WTC11 (cell line): Measurements from ENCODE around the gene STOM. TPM values are rescaled to one million over a fixed set of nuclear protein-coding genes. Genes with fewer than 3 reads are reported as not detected.

ENCODE experiments used
- ATAC-seq: fragments of 200-7000 bp; cut with Tn5 transposase; 2 replicates; pipeline ENCODE4 v1.10.0; 2021; ENCODE audit warnings: mild to moderate bottlenecking, moderate library complexity
- CTCF ChIA-PET: fragments of 300-600 bp; sonication (Branson Sonifier 250); formaldehyde crosslinking; loops from one replicate; lab custom pipeline; 2021; ENCODE audit warnings: antibody characterized with exemption; lab: Charles Lee
- POLR2A ChIA-PET: fragments of 350-600 bp; sonication (Branson Sonifier 250); formaldehyde crosslinking; loops from one replicate; lab custom pipeline; 2021; ENCODE audit warnings: antibody characterized with exemption; lab: Charles Lee
- DNase-seq: peaks from one replicate; pipeline ENCODE4 v3.0.0; 2021; ENCODE audit warnings: low spot score
- H3K27ac Mint-ChIP-seq: 2 replicates; pipeline ENCODE4 v1.8.0; 2021; ENCODE audit warnings: mixed read lengths
- H3K27me3 Mint-ChIP-seq: 2 replicates; pipeline ENCODE4 v1.8.0; 2021; ENCODE audit warnings: low read depth, mild to moderate bottlenecking, moderate library complexity, mixed read lengths
- H3K36me3 Mint-ChIP-seq: 2 replicates; pipeline ENCODE4 v1.8.0; 2021; ENCODE audit warnings: mixed read lengths
- H3K4me1 Mint-ChIP-seq: 2 replicates; pipeline ENCODE4 v1.8.0; 2022; ENCODE audit warnings: mixed read lengths
- H3K4me3 Mint-ChIP-seq: 2 replicates; pipeline ENCODE4 v1.8.0; 2021; ENCODE audit warnings: mild to moderate bottlenecking, moderate library complexity, mixed read lengths
- H3K9me3 Mint-ChIP-seq: 2 replicates; pipeline ENCODE4 v1.8.0; 2021; ENCODE audit warnings: mixed read lengths
- ATF1 ChIP-seq: sonication (generic); formaldehyde crosslinking; IDR thresholded peaks from 2 replicates; pipeline ENCODE4 v1.8.1; 2023; ENCODE audit warnings: mild to moderate bottlenecking, moderate library complexity, missing genetic modification reagents
- CBFB ChIP-seq: sonication (generic); formaldehyde crosslinking; IDR thresholded peaks from 2 replicates; pipeline ENCODE4 v1.8.1; 2022; ENCODE audit warnings: mild to moderate bottlenecking, low read depth, missing genetic modification reagents
- E2F5 ChIP-seq: sonication (generic); formaldehyde crosslinking; IDR thresholded peaks from 2 replicates; pipeline ENCODE4 v1.8.1; 2022; ENCODE audit warnings: mild to moderate bottlenecking, moderate library complexity, missing genetic modification reagents
- EMX1 ChIP-seq: fragments of 250-450 bp; sonication (Bioruptor Pico); IDR thresholded peaks from 2 replicates; pipeline ENCODE4 v1.8.0; 2021; ENCODE audit warnings: mild to moderate bottlenecking
- GRHL2 ChIP-seq: fragments of 250-450 bp; sonication (Bioruptor Pico); IDR thresholded peaks from 2 replicates; pipeline ENCODE4 v1.8.0; 2022; ENCODE audit warnings: mild to moderate bottlenecking, moderate library complexity; ENCODE audit not compliant: insufficient replicate concordance, severe bottlenecking
- HMGA2 ChIP-seq: fragments of 250-450 bp; sonication (Bioruptor Pico); IDR thresholded peaks from 2 replicates; pipeline ENCODE4 v1.4.0; 2021; ENCODE audit warnings: mild to moderate bottlenecking, moderate library complexity
- NFE2L1 ChIP-seq: sonication (generic); formaldehyde crosslinking; IDR thresholded peaks from 2 replicates; pipeline ENCODE4 v1.8.1; 2023; ENCODE audit warnings: missing genetic modification reagents
- NR2C2 ChIP-seq: sonication (generic); formaldehyde crosslinking; IDR thresholded peaks from 2 replicates; pipeline ENCODE4 v1.8.0; 2022; ENCODE audit warnings: mild to moderate bottlenecking, missing genetic modification reagents
- SMAD3 ChIP-seq: sonication (generic); formaldehyde crosslinking; IDR thresholded peaks from 2 replicates; pipeline ENCODE4 v1.8.0; 2022; ENCODE audit warnings: missing genetic modification reagents, mild to moderate bottlenecking, borderline replicate concordance
- SMAD4 ChIP-seq: sonication (generic); formaldehyde crosslinking; IDR thresholded peaks from 2 replicates; pipeline ENCODE4 v1.8.0; 2022; ENCODE audit warnings: mild to moderate bottlenecking, missing genetic modification reagents
- SOX15 ChIP-seq: fragments of 250-450 bp; sonication (Bioruptor Pico); IDR thresholded peaks from 2 replicates; pipeline ENCODE4 v1.9.0; 2021; ENCODE audit warnings: mild to moderate bottlenecking
- ZNF232 ChIP-seq: sonication (generic); formaldehyde crosslinking; IDR thresholded peaks from 2 replicates; pipeline ENCODE4 v1.8.0; 2022; ENCODE audit warnings: mild to moderate bottlenecking, missing genetic modification reagents
- ZSCAN18 ChIP-seq: fragments of 250-450 bp; sonication (Bioruptor Pico); IDR thresholded peaks from 2 replicates; pipeline ENCODE4 v2.1.2; 2022; ENCODE audit warnings: mild to moderate bottlenecking, moderate library complexity
- total RNA-seq: library from RNA; stranded (reverse); gene quantifications from 3 replicates; pipeline ENCODE4 v1.2.3, GENCODE V29; 2021
- TF ChIP-seq, protein P1 (sequence below): sonication (generic); formaldehyde crosslinking; IDR thresholded peaks from 2 replicates; pipeline ENCODE4 v1.8.0; 2023; ENCODE audit warnings: mild to moderate bottlenecking, missing genetic modification reagents
- TF ChIP-seq, protein P2 (sequence below): fragments of 200-600 bp; IDR thresholded peaks from 2 replicates; pipeline ENCODE4 v1.8.0; 2022; ENCODE audit warnings: antibody characterized with exemption
- TF ChIP-seq, protein P3 (sequence below): sonication (generic); formaldehyde crosslinking; IDR thresholded peaks from 2 replicates; pipeline ENCODE4 v1.8.1; 2022; ENCODE audit warnings: missing genetic modification reagents, borderline replicate concordance

Gene STOM
- total RNA-seq, 1 experiment from 2014 or later = 32.9 TPM

DNA sequence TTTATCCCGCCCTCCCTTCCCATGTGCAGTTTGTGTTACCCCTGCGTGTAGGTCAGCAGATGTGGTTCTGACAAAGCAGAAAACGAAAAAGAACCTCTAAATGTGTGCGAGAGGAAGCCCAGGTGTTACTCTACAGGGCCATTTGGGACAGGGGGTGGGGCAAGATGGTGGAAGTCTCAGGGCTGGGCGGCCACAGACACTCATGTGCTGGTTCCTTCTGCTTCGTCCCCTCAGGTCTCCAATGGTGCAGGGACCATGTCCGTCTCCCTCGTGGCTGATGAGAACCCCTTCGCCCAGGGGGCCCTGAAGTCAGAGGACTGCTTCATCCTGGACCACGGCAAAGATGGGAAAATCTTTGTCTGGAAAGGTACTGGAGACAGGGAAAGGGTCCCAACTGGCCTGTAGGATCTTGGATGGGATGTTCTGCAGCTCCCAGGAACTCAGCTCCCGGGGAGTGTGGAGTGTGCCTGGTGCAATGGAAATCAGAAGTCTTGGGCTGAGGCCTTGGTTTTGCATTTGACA, 53.1 kb downstream of the STOM start:
- Mint-ChIP-seq H3K4me3 (no peak overlapping the region), H3K27me3 (no peaks in the 10 kb centered on the region), H3K27ac (no peak overlapping the region), H3K36me3 (no peaks in the 10 kb centered on the region; the same call in 1 of the 2 replicates), H3K9me3 (no peaks in the 10 kb centered on the region), H3K4me1 (no peaks in the 10 kb centered on the region)
- ATAC-seq (no peak), DNase-seq (no peak)
- TF ChIP-seq EMX1 (CRISPR knock-in tag) = no peak
- TF ChIP-seq HMGA2 (CRISPR knock-in tag) = no peak
- TF ChIP-seq E2F5 (CRISPR knock-in tag) = no peak
- no peak for TF ChIP-seq SMAD3
- TF ChIP-seq SOX15 (CRISPR knock-in tag) = no peak
- no peak for TF ChIP-seq CBFB (CRISPR knock-in tag)
- CTCF ChIA-PET = interaction anchor here (1.1 to 2.2 kb wide), 3 partner anchors 28 to 38 kb away, joined by 3 to 4 read pairs (median 4); no protein-coding TSS in a partner anchor
- POLR2A ChIA-PET = no interaction called here

- H3K27me3 Mint-ChIP-seq = no peaks in the 10 kb centered on the region
- DNase-seq = no peak
Measured at GRCh38 chr9:121316378-121316777, 53.7 kb downstream of the STOM start.

GRCh38 chr9:121313458-121314152, 56.4 kb downstream of the STOM start:
- Mint-ChIP-seq H3K4me1 (no peaks in the 10 kb centered on the region), H3K27me3 (no peaks in the 10 kb centered on the region), H3K4me3 (no peak overlapping the region), H3K27ac (no peak overlapping the region), H3K36me3 (peaks cover 20% of the 10 kb centered on the region), H3K9me3 (peaks cover 7% of the 10 kb centered on the region)
- ChIA-PET CTCF (no interaction called here), POLR2A (no interaction called here)
- no peak for ATAC-seq
- DNase-seq = no peak
- TF ChIP-seq ZSCAN18 (CRISPR knock-in tag) (no peak), ATF1 (no peak), CBFB (CRISPR knock-in tag) (no peak), GRHL2 (no peak), E2F5 (CRISPR knock-in tag) (no peak), ZNF232 (CRISPR knock-in tag) (no peak), NR2C2 (no peak), NFE2L1 (no peak)
- TF ChIP-seq, protein P1, sequence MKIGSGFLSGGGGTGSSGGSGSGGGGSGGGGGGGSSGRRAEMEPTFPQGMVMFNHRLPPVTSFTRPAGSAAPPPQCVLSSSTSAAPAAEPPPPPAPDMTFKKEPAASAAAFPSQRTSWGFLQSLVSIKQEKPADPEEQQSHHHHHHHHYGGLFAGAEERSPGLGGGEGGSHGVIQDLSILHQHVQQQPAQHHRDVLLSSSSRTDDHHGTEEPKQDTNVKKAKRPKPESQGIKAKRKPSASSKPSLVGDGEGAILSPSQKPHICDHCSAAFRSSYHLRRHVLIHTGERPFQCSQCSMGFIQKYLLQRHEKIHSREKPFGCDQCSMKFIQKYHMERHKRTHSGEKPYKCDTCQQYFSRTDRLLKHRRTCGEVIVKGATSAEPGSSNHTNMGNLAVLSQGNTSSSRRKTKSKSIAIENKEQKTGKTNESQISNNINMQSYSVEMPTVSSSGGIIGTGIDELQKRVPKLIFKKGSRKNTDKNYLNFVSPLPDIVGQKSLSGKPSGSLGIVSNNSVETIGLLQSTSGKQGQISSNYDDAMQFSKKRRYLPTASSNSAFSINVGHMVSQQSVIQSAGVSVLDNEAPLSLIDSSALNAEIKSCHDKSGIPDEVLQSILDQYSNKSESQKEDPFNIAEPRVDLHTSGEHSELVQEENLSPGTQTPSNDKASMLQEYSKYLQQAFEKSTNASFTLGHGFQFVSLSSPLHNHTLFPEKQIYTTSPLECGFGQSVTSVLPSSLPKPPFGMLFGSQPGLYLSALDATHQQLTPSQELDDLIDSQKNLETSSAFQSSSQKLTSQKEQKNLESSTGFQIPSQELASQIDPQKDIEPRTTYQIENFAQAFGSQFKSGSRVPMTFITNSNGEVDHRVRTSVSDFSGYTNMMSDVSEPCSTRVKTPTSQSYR = no peak
- TF ChIP-seq, protein P2, sequence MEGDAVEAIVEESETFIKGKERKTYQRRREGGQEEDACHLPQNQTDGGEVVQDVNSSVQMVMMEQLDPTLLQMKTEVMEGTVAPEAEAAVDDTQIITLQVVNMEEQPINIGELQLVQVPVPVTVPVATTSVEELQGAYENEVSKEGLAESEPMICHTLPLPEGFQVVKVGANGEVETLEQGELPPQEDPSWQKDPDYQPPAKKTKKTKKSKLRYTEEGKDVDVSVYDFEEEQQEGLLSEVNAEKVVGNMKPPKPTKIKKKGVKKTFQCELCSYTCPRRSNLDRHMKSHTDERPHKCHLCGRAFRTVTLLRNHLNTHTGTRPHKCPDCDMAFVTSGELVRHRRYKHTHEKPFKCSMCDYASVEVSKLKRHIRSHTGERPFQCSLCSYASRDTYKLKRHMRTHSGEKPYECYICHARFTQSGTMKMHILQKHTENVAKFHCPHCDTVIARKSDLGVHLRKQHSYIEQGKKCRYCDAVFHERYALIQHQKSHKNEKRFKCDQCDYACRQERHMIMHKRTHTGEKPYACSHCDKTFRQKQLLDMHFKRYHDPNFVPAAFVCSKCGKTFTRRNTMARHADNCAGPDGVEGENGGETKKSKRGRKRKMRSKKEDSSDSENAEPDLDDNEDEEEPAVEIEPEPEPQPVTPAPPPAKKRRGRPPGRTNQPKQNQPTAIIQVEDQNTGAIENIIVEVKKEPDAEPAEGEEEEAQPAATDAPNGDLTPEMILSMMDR = no peak

More at GRCh38 chr9:121316378-121316777, 53.7 kb downstream of the STOM start:
- Mint-ChIP-seq H3K4me3 (no peak overlapping the region), H3K4me1 (no peaks in the 10 kb centered on the region), H3K9me3 (no peaks in the 10 kb centered on the region), H3K36me3 (peaks cover 5% of the 10 kb centered on the region), H3K27ac (no peak overlapping the region)
- ChIA-PET POLR2A (no interaction called here), CTCF (interaction anchor here (1.2 to 2.2 kb wide), 3 partner anchors 27 to 83 kb away, joined by 4 to 6 read pairs (median 4); no protein-coding TSS in a partner anchor)
- TF ChIP-seq, protein P3, sequence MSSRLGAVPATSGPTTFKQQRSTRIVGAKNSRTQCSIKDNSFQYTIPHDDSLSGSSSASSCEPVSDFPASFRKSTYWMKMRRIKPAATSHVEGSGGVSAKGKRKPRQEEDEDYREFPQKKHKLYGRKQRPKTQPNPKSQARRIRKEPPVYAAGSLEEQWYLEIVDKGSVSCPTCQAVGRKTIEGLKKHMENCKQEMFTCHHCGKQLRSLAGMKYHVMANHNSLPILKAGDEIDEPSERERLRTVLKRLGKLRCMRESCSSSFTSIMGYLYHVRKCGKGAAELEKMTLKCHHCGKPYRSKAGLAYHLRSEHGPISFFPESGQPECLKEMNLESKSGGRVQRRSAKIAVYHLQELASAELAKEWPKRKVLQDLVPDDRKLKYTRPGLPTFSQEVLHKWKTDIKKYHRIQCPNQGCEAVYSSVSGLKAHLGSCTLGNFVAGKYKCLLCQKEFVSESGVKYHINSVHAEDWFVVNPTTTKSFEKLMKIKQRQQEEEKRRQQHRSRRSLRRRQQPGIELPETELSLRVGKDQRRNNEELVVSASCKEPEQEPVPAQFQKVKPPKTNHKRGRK = no peak
- TF ChIP-seq SMAD4 (CRISPR knock-in tag) = no peak
- ATAC-seq = no peak
